Left lung (tissue), 10 donors: ENCODE data around the gene BMP15. TPM values are rescaled to one million over a fixed set of nuclear protein-coding genes. Genes with fewer than 3 reads are reported as not detected.

Source experiments
- ATAC-seq: fragments of 200-7000 bp; cut with Tn5 transposase; one replicate; pipeline ENCODE4 v1.9.1; 2020; ENCODE audit warnings: moderate library complexity
- DNase-seq, 4 donors: peaks; one replicate each; pipeline ENCODE4 v3.0.0-alpha.2; 2013 to 2020
- H3K27ac ChIP-seq, 2 donors: fragments of 200-600 bp; sonication (generic) in 1 of 2; one replicate each; pipeline versions ENCODE4 v1.5.0 to v1.8.0; 2020 to 2021
- H3K27me3 ChIP-seq, 2 donors: fragments of 200-600 bp; sonication (generic) in 1 of 2; one replicate each; pipeline versions ENCODE4 v1.5.0 to v1.8.0; 2020 to 2021
- H3K36me3 ChIP-seq, 2 donors: fragments of 200-600 bp; sonication (generic) in 1 of 2; one replicate each; pipeline versions ENCODE4 v1.5.0 to v1.8.0; 2020 to 2021
- H3K4me1 ChIP-seq, 2 donors: fragments of 200-600 bp; one replicate each; pipeline ENCODE4 v1.8.0; 2021
- H3K4me3 ChIP-seq, 2 donors: fragments of 200-600 bp; sonication (generic) in 1 of 2; one replicate each; pipeline versions ENCODE4 v1.5.0 to v1.8.0; 2020 to 2021; ENCODE audit warnings: mild to moderate bottlenecking in 1 of 2
- H3K9me3 ChIP-seq, 2 donors: fragments of 200-600 bp; sonication (generic) in 1 of 2; one replicate each; pipeline versions ENCODE4 v1.5.0 to v1.8.0; 2020 to 2021
- intact Hi-C, 2 donors: fragments of 100-400 bp; cut with DNase I; formaldehyde crosslinking; loops; one replicate each; pipeline versions ENCODE4 v1.11.2 to v1.14.2; 2022
- polyA plus RNA-seq, 6 donors: library from polyadenylated mRNA; unstranded; fragments of 120-200 nt; gene quantifications; one replicate each; pipeline ENCODE4 v1.2.1, GENCODE V29; 2013; ENCODE audit not compliant: insufficient read length in 6 of 6
- total RNA-seq, 2 donors: library from RNA; stranded (reverse); fragmentation: NEBNext Ultra II Directional; extraction: Animal tissue kit (Norgen Biotek cat#: 25700); gene quantifications; one replicate each; pipeline ENCODE4 v1.2.1, GENCODE V29; 2021
- TF ChIP-seq, protein P1 (sequence below), 2 donors: fragments of 200-600 bp; sonication (generic) in 1 of 2; IDR thresholded peaks; one replicate each; pipeline versions ENCODE4 v1.5.0 to v1.8.0; 2021; ENCODE audit warnings: antibody characterized with exemption in 2 of 2
- donor health status: DM: no; HTN: yes; CAD: no.
- donor health status: DM: no; HTN: no; CAD: no.

The BMP15 gene
- total and polyA plus RNA-seq, 8 donors = 0.23 TPM; not detected in 6

GRCh38 chrX:50893047-50893446 is 17.5 kb upstream of the BMP15 start:
- Histone ChIP-seq H3K9me3 (no peaks in the 10 kb centered on the region), H3K4me3 (no peak overlapping the region), H3K4me1 (no peaks in the 10 kb centered on the region), H3K36me3 (no peaks in the 10 kb centered on the region), H3K27me3 (no peaks in the 10 kb centered on the region), H3K27ac (no peak overlapping the region)
- TF ChIP-seq, protein P1, sequence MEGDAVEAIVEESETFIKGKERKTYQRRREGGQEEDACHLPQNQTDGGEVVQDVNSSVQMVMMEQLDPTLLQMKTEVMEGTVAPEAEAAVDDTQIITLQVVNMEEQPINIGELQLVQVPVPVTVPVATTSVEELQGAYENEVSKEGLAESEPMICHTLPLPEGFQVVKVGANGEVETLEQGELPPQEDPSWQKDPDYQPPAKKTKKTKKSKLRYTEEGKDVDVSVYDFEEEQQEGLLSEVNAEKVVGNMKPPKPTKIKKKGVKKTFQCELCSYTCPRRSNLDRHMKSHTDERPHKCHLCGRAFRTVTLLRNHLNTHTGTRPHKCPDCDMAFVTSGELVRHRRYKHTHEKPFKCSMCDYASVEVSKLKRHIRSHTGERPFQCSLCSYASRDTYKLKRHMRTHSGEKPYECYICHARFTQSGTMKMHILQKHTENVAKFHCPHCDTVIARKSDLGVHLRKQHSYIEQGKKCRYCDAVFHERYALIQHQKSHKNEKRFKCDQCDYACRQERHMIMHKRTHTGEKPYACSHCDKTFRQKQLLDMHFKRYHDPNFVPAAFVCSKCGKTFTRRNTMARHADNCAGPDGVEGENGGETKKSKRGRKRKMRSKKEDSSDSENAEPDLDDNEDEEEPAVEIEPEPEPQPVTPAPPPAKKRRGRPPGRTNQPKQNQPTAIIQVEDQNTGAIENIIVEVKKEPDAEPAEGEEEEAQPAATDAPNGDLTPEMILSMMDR (IDR thresholded peaks at IDR 0.05) = no peak
- intact Hi-C loops = no loop called here
- ATAC-seq (no peak), DNase-seq (no peak)

DNA sequence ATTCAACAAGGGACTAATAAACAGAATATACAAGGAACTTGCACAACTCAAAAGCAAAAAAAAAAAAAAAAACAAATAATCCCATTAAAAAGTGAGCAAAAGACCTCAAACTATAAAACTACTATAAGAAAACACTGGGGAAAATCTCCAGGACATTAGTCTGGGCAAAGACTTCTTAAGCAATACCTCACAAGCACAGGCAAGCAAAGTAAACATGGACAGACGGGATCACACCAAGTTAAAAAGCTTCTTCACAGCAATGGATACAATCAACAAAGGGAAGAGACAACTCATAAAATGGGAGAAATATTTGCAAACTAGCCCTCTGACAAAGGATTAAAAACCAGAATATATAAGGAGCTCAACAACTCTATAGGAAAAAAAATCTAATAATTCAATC is 17.1 kb upstream of the BMP15 start:
- intact Hi-C loops = no loop called here
- no peaks in the 10 kb centered on the region for H3K27me3 ChIP-seq
- no peak for ATAC-seq
- TF ChIP-seq, protein P1 (IDR thresholded peaks at IDR 0.05) = no peak
- no peak for DNase-seq
- no peaks in the 10 kb centered on the region for H3K4me1 ChIP-seq
- no peak overlapping the region for H3K27ac ChIP-seq
- no peaks in the 10 kb centered on the region for H3K9me3 ChIP-seq
- no peaks in the 10 kb centered on the region for H3K36me3 ChIP-seq
- H3K4me3 ChIP-seq = no peak overlapping the region

DNA sequence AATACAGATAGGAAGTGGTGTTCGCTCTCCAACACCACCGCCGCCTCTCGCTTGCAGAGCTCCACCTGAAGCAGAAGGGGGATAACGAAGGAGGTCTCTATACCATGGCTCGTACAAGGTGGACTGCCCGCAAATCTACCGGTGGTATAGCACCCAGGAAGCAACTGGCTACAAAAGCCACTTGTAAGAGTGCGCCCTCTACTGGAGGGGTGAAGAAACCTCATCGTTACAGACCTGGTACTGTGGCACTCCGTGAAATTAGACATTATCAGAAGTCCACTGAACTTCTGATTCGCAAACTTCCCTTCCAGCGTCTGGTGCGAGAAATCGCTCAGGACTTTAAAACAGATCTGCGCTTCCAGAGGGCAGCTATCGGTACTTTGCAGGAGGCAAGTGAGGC is 5.2 kb upstream of the BMP15 start:
- H3K36me3 ChIP-seq = no peaks in the 10 kb centered on the region
- no peak overlapping the region for H3K4me3 ChIP-seq
- H3K4me1 ChIP-seq = no peaks in the 10 kb centered on the region
- ATAC-seq (no peak), DNase-seq (no peak)
- intact Hi-C loops = no loop called here
- H3K27ac ChIP-seq = no peak overlapping the region
- no peaks in the 10 kb centered on the region for H3K9me3 ChIP-seq
- H3K27me3 ChIP-seq = peaks cover 0 to 5% of the 10 kb centered on the region in 2 donors
- TF ChIP-seq, protein P1 (IDR thresholded peaks at IDR 0.05) = no peak

DNA sequence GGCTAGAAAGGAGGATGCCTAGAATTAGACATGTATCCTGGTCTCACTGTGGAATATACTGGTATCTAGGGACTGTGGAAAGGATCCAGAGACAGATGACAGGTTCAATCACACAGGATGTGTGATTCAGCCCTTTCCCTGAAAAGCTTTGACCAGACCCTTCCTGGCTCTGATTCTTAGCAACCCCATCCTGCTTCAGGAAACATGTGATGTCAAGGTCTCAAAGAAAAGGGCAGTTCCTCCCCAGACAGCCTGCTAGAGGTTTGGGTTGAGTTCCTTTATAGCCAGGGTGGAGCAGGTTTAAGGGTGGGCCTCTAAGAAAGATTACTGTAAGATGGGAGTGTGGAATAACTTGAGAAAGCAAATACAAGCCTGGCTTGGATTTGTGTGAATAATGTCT is 3.0 kb downstream of the BMP15 start:
- TF ChIP-seq, protein P1 (IDR thresholded peaks at IDR 0.05) = no peak
- Histone ChIP-seq H3K4me3 (no peak overlapping the region), H3K9me3 (no peaks in the 10 kb centered on the region), H3K27ac (no peak overlapping the region), H3K36me3 (no peaks in the 10 kb centered on the region), H3K4me1 (no peaks in the 10 kb centered on the region), H3K27me3 (no peaks in the 10 kb centered on the region)
- no peak for ATAC-seq
- no peak for DNase-seq
- intact Hi-C loops = loop anchor here in 1 of 2 donors (10.0 kb wide), 1 partner anchor 149 kb away; no protein-coding TSS in a partner anchor

GRCh38 chrX:50920132-50920531 is 9.6 kb downstream of the BMP15 start:
- TF ChIP-seq, protein P1 (IDR thresholded peaks at IDR 0.05) = peak in 1 of 2 donors; percentile 31
- no peak overlapping the region for H3K27ac ChIP-seq
- no peaks in the 10 kb centered on the region for H3K27me3 ChIP-seq
- H3K36me3 ChIP-seq = no peaks in the 10 kb centered on the region
- H3K4me3 ChIP-seq = no peak overlapping the region
- no peak for DNase-seq
- no peaks in the 10 kb centered on the region for H3K9me3 ChIP-seq
- H3K4me1 ChIP-seq = no peaks in the 10 kb centered on the region
- ATAC-seq = no peak
- intact Hi-C loops = no loop called here
